Heart left ventricle (tissue), 13 donors: Measurements from ENCODE around the gene CCDC88A.

Experiments
- POLR2A ChIP-seq, 2 donors: fragments of 450-650 bp; IDR thresholded peaks; one replicate each; pipeline ENCODE4 v1.6.1; 2017; ENCODE audit warnings: antibody characterized with exemption in 2 of 2, mild to moderate bottlenecking in 2 of 2, moderate library complexity in 2 of 2
- TF ChIP-seq, protein P1 (sequence below), 12 donors: fragments of 200-600 bp; sonication (generic) in 4 of 12; IDR thresholded peaks; one replicate each; pipeline versions ENCODE4 v1.5.0 to v1.8.0; 2018 to 2022; ENCODE audit warnings: antibody characterized with exemption in 12 of 12, mild to moderate bottlenecking in 5 of 12
- donor health status: ischemic (EF 13 %, LVEDD 7.1; RV severe dilation, severe dysfunction).
- donor health status: DM: no; HTN: yes; CAD: no.
- donor health status: DM: no; HTN: no; CAD: no.
- donor health status: ischemic (EF 25% LVEDD 6.9; RV normal size, moderate dysfunction).
- donor health status: ischemic (EF 25% LVEDD 5.7; RV mildly dilated, moderate dysfunction).
- donor health status: ischemic (EF 35%, LVEDD 5.7; RV mildly dilated, moderate dysfunction).
- donor health status: nonischemic (EF 11% LVEDD 7.7; RV severe dilation, severe dysfunction).
- donor health status: DM: yes; HTN: yes; CAD: no.
- donor health status: PGD.
- donor health status: ischemic (EF 29% LVEDD 5.4; RV normal size, mild dysfunction).
- donor health status: nonischemic (EF 23%, LVEDD 6.1; RV moderate dilation, normal function).

DNA sequence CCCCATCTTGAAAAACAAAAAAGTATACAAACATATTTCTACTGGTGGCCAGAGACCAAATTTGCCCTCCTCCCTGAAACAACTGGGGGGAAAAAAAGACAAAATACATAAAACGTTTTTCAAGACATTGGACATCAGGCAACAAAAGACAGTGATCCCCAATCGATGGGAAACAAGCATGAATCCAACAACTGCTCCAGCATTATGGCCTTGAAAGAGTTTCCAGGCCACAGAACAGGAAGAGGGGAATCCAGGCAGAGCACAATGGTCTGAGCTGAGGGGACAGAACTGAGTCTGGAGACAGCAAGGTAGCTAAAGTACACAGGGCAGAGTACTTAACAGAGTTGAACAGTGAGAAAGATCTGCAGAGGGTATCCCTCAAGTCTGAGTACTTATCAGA is 4.4 kb downstream of the CCDC88A start:
- TF ChIP-seq, protein P1, sequence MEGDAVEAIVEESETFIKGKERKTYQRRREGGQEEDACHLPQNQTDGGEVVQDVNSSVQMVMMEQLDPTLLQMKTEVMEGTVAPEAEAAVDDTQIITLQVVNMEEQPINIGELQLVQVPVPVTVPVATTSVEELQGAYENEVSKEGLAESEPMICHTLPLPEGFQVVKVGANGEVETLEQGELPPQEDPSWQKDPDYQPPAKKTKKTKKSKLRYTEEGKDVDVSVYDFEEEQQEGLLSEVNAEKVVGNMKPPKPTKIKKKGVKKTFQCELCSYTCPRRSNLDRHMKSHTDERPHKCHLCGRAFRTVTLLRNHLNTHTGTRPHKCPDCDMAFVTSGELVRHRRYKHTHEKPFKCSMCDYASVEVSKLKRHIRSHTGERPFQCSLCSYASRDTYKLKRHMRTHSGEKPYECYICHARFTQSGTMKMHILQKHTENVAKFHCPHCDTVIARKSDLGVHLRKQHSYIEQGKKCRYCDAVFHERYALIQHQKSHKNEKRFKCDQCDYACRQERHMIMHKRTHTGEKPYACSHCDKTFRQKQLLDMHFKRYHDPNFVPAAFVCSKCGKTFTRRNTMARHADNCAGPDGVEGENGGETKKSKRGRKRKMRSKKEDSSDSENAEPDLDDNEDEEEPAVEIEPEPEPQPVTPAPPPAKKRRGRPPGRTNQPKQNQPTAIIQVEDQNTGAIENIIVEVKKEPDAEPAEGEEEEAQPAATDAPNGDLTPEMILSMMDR (IDR thresholded peaks at IDR 0.05) = no peak
- no peak for TF ChIP-seq POLR2A (IDR thresholded peaks at IDR 0.05)
